Measurements from ENCODE around the gene NPHP3.

- TF ChIP-seq CTCF (IDR thresholded peaks at IDR 0.05; ENCODE audit: borderline replicate concordance, extremely low read depth, low read length, poor library complexity, severe bottlenecking) (peak; percentile 74), EZH2 (IDR thresholded peaks at IDR 0.05; ENCODE audit: borderline replicate concordance, low read depth, low read length, severe bottlenecking) (no peak)
Measured at GRCh38 chr3:132641837-132642538, 80.2 kb downstream of the NPHP3 start.

All from DND-41 (cell line).